C4-2B (cell line): ENCODE measurements around the gene CEP350.

ENCODE experiments used
- CTCF ChIP-seq: fragments of 450-650 bp; conservative IDR thresholded peaks from 2 replicates; pipeline ENCODE4 v1.5.1; 2017; ENCODE audit warnings: mild to moderate bottlenecking
- ZFX ChIP-seq: fragments of 450-650 bp; IDR thresholded peaks from 2 replicates; pipeline ENCODE4 v1.6.1; 2017

- no peak for TF ChIP-seq CTCF
- TF ChIP-seq ZFX = no peak
These were observed 106.4 kb downstream of the CEP350 start for GRCh38 chr1:180061019-180061418.
